NCI-H187 treated with DMSO at 0.1 percent for 48 hours (cell line): Measurements from ENCODE around the gene SLC47A2.
"Not testable (repeated sequence)": the region's sequence is repeated elsewhere in the genome, so short reads cannot be mapped to it uniquely, and the experiment has no call there.

Experiments
- DNase-seq: peaks from one replicate; lab custom pipeline; 2025; lab: John Stamatoyannopoulos, UW

Gene SLC47A2, protein sequence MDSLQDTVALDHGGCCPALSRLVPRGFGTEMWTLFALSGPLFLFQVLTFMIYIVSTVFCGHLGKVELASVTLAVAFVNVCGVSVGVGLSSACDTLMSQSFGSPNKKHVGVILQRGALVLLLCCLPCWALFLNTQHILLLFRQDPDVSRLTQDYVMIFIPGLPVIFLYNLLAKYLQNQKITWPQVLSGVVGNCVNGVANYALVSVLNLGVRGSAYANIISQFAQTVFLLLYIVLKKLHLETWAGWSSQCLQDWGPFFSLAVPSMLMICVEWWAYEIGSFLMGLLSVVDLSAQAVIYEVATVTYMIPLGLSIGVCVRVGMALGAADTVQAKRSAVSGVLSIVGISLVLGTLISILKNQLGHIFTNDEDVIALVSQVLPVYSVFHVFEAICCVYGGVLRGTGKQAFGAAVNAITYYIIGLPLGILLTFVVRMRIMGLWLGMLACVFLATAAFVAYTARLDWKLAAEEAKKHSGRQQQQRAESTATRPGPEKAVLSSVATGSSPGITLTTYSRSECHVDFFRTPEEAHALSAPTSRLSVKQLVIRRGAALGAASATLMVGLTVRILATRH

DNA sequence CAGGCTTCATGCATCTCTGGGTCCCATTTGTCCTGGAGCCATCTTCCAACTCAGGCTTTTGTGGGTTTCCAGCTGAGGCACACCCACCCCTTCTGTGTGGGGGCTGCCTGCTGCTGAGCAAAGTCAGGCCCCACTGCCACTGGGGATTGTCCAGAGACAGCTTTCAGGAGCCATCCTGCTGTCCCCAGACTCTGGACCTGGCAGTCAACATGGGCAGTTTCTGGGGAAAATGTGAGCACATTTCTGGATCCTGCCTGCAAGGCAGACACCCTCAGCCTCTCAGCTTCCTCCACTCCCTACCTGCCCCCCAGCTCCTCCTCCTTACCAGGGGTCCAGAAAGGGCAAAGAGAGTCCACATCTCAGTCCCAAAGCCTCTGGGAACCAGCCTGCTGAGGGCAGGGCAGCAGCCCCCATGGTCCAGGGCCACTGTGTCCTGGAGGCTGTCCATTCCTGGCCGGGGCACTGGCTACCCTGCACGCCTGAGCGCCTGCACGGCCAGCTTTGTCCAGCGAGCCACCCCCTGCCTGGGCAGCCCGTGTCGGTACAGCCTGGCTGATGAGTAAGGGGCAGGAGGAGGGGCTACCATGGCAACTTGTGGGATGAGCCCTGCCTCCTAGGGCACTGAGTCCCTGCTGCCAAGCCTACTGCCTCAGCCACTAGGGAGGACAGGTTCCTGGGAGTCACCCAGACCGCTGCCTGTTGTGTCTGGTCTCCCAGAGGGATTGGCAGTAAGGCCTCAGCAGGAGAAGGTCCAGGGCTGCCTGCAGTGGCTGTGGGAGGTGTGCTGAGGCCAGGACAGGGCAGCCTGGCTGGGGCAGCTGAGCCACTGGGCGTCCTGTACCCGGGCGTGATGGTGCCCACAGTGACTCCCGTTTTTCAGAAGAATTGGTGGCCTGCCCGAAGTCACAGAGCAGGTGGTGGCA lies at the start of gene SLC47A2:
Gene SLC47A2 (minus strand): TSS at position 477 of the 923 bp plus-strand sequence. CDS start 29 bp downstream, at position 448.
- no peak for DNase-seq

DNA sequence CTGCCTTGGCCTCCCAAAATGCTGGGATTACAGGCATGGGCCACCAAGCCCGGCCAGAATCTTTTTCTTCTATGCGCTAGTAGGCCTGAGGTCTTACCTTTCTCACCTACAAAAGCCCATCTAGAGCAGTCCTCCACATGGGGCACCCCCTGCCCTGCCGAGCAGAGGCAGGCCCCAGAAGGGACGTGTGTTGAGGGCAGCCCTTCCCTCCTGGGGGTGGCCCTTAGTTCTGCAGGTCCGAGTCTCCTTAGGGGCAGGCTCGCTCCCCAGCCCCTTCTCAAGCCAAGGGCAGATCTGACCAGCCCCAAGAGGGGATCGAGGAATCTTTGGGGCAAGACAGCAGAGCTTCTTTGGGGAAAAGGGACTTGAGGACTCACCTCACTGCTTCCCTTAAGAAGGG lies 49.6 kb upstream of the SLC47A2 start:
- no peak for DNase-seq

DNA sequence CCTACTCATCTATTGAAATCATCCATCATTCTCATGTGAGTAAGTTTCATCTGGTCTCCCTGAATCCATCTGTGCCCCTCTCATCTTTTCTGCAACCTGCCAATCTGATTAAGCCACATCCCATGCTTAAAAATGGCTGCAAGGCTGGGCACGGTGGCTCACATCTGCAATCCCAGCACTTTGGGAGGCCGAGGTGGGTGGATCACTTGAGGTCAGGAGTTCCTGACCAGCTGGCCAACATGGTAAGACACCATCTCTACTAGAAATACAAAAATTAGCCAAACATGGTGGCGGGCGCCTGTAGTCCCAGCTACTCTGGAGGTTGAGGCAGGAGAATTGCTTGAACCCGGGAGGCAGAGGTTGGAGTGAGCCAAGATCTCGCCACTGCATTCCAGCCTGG lies 47.6 kb upstream of the SLC47A2 start:
- DNase-seq, result not testable (repeated sequence)

DNA sequence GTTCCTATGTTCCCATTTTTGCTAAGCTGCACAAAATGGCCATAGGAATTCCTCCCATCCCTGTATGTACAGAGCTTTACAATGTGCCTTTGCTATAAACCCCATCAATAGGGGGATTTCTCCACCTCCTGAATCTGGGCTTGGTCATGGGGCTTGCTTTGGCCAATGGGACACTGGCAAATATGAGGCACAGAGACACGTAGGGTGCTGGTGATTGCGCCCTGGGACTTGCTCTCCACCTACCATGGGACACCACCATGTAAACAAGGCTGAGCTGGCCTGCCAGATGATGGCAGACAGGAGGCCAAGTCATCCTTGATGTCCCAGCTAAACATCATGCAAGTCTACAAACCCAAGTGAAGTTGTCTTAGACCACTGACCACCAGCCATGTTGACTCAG lies 47.0 kb upstream of the SLC47A2 start:
- DNase-seq, result no peak

DNA sequence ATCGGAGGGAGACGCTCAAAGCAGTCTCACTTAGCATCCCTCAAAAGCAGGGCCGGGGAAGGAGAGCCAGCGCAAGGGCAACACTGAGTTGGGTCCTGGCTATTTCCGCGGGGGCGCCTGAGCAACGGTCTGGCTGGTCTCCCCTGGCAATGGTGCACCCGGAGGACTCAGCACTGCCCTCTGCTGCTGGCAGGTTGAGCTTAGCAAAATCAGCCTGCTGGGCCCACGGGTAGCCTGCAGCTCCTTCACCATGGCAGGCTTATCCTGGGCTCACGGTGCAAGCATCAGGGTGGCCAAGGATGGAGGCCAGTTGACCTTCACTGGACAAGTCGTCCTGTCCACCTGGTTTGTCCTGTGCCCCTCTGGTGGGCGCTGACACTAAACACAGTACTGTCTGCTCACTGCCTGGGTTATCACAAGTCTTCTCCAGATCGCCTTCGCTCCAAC lies 46.2 kb upstream of the SLC47A2 start:
- no peak for DNase-seq

DNA sequence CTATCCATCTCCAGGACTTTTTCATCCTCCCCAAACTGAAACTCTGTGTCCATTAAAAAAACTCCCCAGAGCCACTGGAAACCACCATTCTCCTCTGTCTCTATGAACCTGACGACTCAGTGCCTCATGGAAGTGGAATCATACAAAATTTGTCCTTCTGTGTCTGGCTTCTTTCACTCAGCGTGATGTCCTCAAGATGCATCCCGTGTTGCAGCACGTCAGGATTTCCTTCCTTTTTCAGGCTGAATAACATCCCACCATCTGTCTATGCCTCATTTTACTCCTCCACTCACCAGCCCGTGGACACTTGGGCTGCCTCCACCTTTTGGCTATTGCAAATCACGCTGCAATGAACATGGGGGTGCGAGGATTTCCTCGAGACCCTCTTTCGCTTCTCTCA lies 44.4 kb upstream of the SLC47A2 start:
- DNase-seq, result no peak

DNA sequence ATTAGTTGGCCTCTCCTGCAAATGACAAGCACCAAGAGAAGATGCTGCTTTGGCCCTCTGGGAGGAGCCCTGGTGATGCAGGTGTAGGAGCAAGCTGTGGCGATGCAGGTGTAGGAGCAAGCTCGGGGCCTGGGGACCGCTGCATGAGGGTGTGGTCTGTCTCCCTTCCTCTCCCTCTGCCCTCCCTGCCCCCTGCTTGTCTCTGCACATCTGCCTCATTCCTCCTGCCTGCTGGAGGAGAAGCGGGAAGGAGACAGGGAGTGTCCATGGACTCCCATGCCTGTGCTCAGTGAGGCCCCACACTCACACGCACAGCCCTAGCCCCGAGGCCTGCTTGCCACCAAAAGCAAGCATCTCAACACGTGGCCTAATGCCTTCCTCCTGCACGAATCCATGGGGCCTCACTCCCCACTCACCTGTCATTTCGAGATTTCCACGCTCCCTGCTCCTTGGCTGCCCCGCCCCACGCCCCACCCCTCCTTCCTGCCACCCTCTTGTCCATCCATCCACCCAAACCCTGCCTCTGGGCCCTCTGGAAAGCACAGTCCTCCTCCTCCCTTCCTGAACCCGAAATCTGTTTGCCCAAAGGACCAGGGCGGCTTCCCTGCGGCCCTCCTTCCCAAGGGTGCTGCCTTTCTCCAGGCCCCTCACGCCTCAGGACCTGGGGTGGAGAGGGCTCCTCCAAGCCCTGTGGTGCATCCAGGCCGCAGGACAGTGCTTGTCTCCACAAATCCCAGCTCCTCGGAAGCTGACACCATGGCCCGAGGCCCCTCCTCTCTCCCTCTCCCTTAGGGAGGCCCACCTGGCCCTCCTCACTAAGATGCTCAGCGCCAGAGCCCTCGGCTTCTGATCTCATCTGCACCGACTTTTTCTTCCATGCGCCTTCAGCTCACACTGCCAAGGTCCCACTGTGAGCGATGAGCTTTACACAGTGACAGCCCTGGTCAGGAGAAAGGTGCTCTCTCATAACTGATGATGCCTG lies 43.5 kb upstream of the SLC47A2 start:
- DNase-seq, result no peak

DNA sequence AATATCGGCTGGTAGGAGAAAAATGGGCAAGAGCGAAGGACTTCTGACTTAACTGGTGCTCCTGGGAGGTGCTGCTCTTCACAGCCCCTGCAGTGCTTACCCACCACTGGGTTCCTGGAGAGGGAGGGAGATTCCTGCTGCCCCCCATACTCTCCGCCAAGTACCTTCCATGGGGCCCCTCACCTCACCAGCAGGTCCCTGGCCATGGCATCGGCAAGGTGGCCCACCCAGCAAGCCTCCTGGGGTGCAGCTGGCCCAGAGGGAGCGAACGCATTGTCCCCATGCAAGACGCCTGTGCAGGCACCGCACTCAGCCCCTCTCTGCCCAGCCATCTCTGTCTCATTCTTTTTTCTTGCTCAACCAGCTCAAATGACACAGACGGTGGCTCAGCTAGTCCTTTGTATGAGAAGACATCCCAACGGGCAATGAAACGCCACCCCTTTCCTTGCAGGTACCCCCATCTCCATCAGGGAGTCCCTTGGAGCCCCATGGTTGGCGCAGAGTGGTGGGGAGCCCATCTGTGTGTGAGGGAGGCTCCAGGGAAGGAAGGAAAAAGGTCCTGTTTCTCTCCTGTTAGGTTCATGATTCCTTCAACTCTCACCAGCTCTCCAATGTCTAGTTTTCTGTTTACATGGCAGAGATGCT lies 41.3 kb upstream of the SLC47A2 start:
- DNase-seq, result no peak

DNA sequence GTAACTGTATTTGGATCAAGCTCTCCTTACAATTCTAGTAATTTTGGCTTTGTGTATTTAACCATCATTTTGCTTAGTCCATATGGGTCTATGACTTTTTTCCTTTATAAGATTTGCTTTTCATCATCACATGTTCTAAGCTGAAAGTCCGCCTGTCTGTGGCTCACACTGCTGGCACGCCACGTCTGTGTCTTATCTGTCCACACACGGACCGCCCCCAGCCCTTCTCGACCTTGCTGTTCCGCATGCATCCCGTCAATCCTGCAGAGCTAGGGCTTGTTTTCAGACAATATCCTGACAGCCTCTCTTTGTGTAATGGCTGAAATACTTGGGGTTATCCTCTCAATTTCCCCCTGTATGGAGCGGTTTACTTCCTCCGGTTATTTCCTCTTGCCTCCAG lies 40.2 kb upstream of the SLC47A2 start:
- DNase-seq, result no peak

DNA sequence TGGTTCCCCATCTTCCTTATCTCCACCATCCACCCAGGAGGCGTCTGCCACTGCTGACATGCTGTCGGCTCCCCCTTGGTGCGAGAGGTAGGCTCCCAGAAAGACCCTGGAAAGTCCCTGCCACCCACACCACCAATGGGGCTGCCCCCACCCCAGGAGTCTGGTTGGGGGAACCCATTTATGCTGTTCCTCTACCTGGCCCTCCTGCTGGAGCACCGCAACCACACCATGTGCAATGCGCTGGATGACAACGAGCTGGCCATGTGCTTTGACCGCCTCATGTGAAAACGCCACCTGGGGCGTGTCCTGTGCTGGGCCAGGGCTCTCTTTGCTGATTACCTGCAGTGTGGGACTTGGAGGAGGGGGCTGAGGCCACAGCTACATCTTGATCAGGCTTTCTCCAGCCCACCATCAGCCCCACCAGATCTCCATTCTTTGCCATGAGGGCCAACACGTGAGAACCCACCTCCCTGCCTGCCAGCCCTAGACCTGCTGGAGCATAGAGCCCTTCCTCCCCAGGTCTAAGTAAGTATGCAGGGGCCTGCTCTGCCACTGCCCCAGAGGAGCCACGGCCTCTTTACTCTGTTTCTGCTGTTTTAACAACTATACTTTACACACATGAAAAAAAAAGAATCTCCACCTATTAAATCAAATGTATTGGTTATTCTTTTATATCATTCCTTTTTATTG lies 39.6 kb upstream of the SLC47A2 start:
- DNase-seq, result no peak

DNA sequence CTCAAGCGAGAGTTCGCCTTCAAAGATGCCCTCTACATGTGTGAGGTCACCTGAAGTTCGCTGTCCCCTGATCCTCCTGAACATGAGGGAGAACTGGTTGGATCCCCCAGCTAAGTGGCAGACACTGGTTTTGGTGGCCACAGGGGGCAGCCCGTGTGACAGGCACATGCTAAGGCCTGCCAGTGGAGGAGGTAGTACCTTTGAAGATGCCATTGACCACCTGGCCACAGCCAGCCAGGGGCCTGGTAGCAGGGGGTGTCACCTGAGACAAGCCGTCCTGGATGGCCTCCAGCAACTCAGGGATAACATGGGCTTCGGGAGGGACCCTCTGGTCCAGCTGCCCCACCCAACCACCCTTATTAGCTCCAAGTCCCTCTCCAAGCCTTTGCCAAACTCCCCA lies 39.0 kb upstream of the SLC47A2 start:
- DNase-seq, result no peak

DNA sequence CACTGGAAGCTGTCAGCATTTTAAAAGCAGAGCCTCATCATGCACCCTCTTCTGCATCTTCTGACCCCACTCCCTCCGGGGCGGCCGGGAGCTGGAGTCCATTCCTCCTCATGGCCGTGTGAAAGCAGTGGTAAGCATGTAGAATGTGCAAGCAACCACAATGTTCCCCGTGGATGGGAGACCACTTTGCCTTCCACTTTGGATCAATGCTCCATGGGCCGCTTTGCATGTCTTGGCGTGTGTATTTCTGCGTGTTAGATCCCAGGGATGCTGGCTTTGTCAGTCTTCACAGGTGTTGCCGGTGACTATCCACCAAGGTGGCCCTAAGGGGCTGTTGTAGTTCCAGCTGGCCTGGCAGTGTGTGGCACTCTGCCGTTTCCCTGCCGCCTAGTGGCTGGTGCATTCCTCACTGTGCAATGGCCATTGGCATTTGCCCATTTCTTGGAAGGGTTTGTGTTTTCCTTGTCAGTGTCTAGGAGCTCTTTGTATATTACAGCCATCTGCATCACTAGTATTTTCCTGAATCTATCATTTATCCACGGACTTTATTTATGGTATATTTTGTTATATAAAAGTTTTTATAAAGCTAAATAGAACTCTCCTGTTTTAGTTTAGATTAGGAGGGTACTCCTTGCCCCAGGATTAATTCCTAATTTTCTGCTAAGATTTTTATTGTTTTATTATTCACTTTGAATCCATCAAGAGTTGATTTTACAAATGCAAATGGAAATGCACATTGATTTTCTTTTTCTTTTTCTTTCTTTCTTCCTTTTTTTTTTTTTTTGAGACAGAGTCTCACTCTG lies 37.5 kb upstream of the SLC47A2 start:
- DNase-seq, result no peak

DNA sequence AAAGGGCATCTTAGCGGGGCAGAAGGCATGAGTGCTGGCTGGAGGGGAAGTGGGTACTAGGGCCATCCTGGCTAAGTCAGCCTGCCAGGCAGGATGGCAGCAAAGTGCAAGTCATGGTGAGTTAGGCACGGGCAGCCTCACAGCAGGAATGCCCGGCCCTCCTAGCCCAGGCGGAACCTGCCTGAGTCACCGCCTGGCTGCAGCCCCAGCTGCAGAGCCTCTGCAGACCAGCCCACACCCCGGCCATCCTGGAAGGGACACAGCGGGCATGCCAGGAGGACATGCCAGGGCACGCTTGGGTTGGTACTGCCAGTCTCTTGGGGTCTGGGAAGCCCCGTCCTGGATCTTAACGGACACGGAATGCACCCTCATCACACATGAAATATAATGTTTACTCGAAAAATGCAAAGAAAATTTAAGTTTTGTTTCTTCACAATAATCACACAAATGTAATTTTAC lies 36.7 kb upstream of the SLC47A2 start:
- DNase-seq, result no peak

DNA sequence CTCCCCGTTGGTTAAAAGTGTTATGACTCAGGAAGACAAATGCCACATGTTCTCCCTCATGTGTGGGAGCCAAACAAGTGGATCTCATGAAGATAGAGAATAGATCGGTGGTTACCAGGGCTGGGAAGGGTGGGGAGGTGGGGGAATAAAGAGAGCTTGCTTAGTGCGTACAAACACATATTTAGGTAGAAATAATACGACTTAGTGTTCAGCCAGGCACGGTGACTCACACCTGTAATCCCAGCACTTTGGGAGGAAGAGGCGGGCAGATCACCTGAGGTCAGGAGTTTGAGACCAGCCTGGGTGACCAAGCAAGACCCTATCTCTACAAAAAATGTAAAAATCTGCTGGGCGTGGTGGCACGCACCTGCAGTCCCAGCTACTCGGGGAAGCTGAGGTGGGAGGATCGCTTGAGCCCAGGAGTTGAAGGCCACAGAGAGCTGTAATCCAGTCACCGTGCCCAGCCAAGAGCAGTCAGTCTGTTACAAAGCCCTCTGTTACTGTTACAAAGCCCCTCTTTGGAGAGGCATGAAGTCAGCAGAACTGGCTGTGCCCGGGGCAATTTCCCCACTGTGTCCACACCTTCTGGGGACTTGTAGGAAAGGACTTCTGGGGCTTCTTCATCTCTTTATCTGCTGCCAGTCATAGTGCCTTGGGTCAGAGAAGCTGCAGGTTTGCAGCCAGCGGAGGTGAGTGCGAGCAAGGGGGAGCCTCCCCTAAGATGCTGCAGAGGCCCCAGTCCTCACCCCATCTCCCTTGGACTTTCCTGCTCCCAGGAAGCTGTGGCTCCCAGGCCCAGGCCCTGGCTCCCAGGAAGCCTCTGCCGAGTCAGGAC lies 36.0 kb upstream of the SLC47A2 start:
- no peak for DNase-seq

DNA sequence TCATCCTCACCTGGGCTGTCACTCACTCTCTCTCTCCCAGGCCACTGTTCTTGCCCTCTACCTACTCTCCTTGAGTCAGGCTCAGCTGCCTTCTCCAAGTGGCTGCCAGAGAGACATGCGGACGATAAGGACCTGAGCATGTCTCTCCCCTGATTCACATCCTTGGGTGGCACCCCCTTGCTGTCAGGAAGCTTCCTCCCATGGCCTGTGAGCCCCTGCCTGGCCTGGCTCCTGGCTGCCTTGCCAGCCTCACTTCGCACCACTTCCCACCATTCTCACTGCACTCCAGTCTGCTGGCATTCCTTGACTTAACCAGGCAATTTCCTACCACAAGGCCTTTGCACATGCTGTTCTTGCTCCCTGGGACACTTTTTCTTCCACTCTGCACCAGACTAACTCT lies 34.5 kb upstream of the SLC47A2 start:
- DNase-seq, result no peak

DNA sequence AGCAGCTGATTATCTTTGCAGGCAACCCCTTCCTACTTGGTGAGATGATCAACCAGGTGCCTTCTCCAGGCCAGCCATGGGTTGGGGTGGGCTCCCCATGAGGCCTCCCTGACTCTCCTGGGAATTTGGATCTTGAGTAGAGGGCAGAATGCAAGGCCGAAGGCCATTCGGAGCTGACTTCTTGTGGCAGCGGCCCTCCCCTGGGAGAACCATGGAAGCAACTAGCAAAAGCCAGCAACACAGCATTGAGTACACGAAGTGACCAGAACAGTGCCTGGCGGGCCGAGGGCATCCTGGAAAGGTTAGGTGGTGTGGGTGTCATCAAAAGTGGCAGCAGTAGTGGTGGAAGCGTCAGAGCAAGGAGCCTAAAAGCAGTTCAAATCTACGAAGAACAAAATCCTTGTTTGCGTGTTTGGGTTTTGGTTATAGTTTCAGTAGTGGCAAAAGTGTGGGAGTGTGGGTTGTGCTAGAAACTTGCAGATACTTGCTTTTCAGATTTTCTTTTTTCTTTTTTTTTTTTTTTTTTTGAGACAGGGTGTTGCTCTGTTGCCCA lies 33.7 kb upstream of the SLC47A2 start:
- no peak for DNase-seq

DNA sequence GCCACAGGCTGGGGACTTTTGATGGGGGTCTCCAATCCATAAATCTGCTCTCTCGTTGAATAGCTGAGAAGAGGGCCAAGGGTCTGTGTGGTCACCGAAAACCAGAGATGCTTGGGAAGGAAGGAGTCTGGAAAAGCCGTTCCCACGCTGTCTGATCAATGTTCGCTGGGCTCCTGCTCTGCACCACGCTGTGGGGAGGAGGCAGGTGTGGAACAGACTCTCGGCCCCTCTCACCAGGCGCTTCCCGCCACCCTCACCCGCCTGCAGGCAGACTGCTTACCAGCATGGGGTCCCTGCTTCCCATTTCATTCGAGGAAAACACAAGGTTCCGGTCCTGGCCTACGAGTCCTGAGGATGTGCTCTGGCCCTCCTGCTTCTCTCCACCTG lies 32.4 kb upstream of the SLC47A2 start:
- DNase-seq, result no peak
